Measurements from ENCODE around the gene TRIM27.
"Not testable (repeated sequence)": the region's sequence is repeated elsewhere in the genome, so short reads cannot be mapped to it uniquely, and the experiment has no call there.

The TRIM27 gene

DNA sequence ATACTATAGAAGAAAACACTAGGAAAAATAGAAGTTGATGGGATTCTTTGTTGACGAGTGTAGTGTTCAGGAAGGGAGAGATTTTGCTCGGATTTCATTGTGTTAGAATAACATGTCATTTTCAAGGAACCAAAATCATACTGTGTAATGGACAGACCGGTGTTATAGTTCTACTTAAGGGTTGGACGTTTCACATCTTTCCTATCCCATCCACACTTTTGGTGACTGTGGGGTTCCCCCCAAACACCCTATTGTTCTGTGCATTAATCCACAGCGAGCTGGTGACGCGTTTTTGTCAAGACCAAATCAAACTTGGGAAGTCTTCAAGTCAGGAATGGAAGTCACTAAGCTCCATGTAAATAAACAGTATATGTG lies 43.3 kb downstream of the TRIM27 start:
- Histone ChIP-seq H3K9me3 (ENCODE audit: control insufficient read depth in 2 of 2, low read length in 2 of 2) (no peaks in the 10 kb centered on the region), H3K36me3 (ENCODE audit: control insufficient read depth in 2 of 2, insufficient read depth in 2 of 2, low read length in 2 of 2) (no peaks in the 10 kb centered on the region), H3K9ac (ENCODE audit: low read depth in 1 of 2, low read length in 2 of 2) (no peak overlapping the region), H3K4me3 (ENCODE audit: low read length in 2 of 2) (peak overlapping the region; percentile 51 to 85), H3K27ac (ENCODE audit: low read depth in 2 of 2, low read length in 2 of 2) (no peak overlapping the region), H3K4me1 (ENCODE audit: control insufficient read depth in 2 of 2, insufficient read depth in 2 of 2, low read length in 2 of 2) (no peaks in the 10 kb centered on the region), H3K27me3 (ENCODE audit: control insufficient read depth in 2 of 2, insufficient read depth in 2 of 2, low read length in 2 of 2) (peaks cover 0 to 2% of the 10 kb centered on the region in 2 donors)

DNA sequence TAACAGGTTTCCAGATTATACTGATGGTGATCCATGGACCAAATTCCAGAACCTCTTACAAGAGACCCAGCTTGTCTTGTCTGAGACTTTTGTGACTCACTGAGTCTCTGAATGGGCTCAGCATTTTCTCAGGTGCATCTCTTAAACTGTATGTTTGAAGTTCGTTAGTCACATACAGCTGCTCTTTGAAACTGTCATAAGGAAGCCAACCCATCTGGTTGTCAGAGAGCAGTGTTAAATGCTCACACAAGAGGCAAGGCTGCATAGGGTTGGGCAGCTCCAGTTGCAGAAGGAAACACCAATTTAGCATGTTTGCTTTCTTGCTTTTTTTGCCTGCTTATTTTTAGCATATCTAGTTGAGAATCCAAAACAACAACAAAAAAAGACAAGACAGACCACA lies 47.1 kb downstream of the TRIM27 start:
- Histone ChIP-seq H3K36me3 (ENCODE audit: control insufficient read depth in 2 of 2, insufficient read depth in 2 of 2, low read length in 2 of 2) (no peaks in the 10 kb centered on the region), H3K27me3 (ENCODE audit: control insufficient read depth in 2 of 2, insufficient read depth in 2 of 2, low read length in 2 of 2) (peaks cover 0 to 2% of the 10 kb centered on the region in 2 donors), H3K4me3 (ENCODE audit: low read length in 2 of 2) (no peak overlapping the region), H3K27ac (ENCODE audit: low read depth in 2 of 2, low read length in 2 of 2) (no peak overlapping the region), H3K9ac (ENCODE audit: low read depth in 1 of 2, low read length in 2 of 2) (no peak overlapping the region), H3K9me3 (ENCODE audit: control insufficient read depth in 2 of 2, low read length in 2 of 2) (no peaks in the 10 kb centered on the region), H3K4me1 (ENCODE audit: control insufficient read depth in 2 of 2, insufficient read depth in 2 of 2, low read length in 2 of 2) (no peaks in the 10 kb centered on the region)

GRCh38 chr6:28875191-28875747 lies 48.5 kb downstream of the TRIM27 start:
- peaks cover 0 to 2% of the 10 kb centered on the region in 2 donors for H3K27me3 ChIP-seq (ENCODE audit: control insufficient read depth in 2 of 2, insufficient read depth in 2 of 2, low read length in 2 of 2)
- H3K4me1 ChIP-seq (ENCODE audit: control insufficient read depth in 2 of 2, insufficient read depth in 2 of 2, low read length in 2 of 2): no peaks in the 10 kb centered on the region
- no peaks in the 10 kb centered on the region for H3K9me3 ChIP-seq (ENCODE audit: control insufficient read depth in 2 of 2, low read length in 2 of 2)
- no peak overlapping the region for H3K27ac ChIP-seq (ENCODE audit: low read depth in 2 of 2, low read length in 2 of 2)
- H3K4me3 ChIP-seq (ENCODE audit: low read length in 2 of 2): no peak overlapping the region
- no peak overlapping the region for H3K9ac ChIP-seq (ENCODE audit: low read depth in 1 of 2, low read length in 2 of 2)
- no peaks in the 10 kb centered on the region for H3K36me3 ChIP-seq (ENCODE audit: control insufficient read depth in 2 of 2, insufficient read depth in 2 of 2, low read length in 2 of 2)

DNA sequence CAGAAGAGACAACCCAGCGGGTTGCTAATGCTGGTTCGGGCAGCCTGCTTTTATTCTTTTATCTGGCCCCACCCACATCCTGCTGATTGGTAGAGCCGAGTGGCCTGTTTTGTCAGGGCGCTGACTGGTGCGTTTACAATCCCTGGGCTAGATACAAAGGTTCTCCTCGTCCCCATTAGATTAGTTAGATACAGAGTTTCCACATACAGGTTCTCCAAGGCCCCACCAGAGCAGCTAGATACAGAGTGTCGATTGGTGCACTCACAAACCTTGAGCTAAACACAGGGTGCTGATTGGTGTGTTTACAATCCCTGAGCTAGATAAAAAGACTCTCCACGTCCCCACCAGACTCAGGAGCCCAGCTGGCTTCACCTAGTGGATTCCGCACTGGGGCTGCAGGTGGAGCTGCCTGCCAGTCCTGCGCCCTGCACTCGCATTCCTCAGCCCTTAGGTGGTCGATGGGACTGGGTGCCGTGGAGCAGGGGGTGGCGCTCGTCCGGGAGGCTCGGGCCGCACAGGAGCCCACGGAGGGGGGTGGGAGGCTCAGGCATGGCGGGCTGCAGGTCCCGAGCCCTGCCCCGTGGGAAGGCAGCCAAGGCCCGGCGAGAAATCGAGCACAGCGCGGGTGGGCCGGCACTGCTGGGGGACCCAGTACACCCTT lies 51.5 kb downstream of the TRIM27 start:
- not testable (repeated sequence) for H3K4me1 ChIP-seq (ENCODE audit: control insufficient read depth in 2 of 2, insufficient read depth in 2 of 2, low read length in 2 of 2); H3K27ac ChIP-seq (ENCODE audit: low read depth in 2 of 2, low read length in 2 of 2); H3K9ac ChIP-seq (ENCODE audit: low read depth in 1 of 2, low read length in 2 of 2); H3K4me3 ChIP-seq (ENCODE audit: low read length in 2 of 2); H3K36me3 ChIP-seq (ENCODE audit: control insufficient read depth in 2 of 2, insufficient read depth in 2 of 2, low read length in 2 of 2); H3K27me3 ChIP-seq (ENCODE audit: control insufficient read depth in 2 of 2, insufficient read depth in 2 of 2, low read length in 2 of 2); H3K9me3 ChIP-seq (ENCODE audit: control insufficient read depth in 2 of 2, low read length in 2 of 2)

DNA sequence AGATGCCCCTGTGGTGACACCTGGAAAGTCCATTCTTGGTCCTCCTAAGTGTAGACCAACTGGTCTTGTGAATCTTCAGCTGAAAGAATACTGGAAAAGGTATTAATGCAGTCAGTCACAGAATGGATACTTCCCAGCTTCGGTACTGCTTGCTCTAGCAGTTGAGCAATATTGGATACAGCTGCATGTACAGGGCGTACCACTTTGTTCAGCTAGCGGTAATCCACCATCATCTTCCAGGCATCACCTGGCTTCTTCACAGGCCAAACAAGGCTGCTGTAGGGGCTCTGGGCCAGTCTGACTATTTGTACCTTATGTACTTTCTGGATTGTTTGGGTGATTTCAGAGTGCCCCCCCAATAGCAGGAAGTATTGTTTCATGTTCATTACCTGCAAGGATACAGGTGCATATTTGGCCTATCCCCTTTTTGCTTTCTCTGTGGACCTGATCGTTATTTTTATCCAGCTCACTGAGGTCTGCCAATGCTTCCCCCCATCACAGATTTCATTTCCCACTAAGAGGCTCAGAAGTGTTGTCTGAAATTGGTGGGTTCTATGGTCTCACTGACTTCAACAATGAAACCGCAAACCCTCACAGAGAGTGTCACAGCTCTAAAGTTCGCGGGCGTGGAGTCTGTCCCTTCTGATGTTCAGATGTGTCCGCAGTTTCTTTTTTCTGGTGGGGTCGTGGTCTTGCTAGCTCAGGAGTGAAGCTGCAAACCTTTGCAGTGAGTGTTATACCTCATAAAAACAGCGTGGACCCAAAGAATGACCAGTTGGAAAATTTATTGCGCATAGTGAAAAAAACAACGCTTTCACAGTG lies 52.2 kb downstream of the TRIM27 start:
- no peaks in the 10 kb centered on the region for H3K9me3 ChIP-seq (ENCODE audit: control insufficient read depth in 2 of 2, low read length in 2 of 2)
- H3K9ac ChIP-seq (ENCODE audit: low read depth in 1 of 2, low read length in 2 of 2): no peak overlapping the region
- H3K27me3 ChIP-seq (ENCODE audit: control insufficient read depth in 2 of 2, insufficient read depth in 2 of 2, low read length in 2 of 2): peaks cover 0 to 2% of the 10 kb centered on the region in 2 donors
- H3K4me3 ChIP-seq (ENCODE audit: low read length in 2 of 2): no peak overlapping the region
- peaks cover 0 to 3% of the 10 kb centered on the region in 2 donors for H3K4me1 ChIP-seq (ENCODE audit: control insufficient read depth in 2 of 2, insufficient read depth in 2 of 2, low read length in 2 of 2)
- H3K36me3 ChIP-seq (ENCODE audit: control insufficient read depth in 2 of 2, insufficient read depth in 2 of 2, low read length in 2 of 2): no peaks in the 10 kb centered on the region
- H3K27ac ChIP-seq (ENCODE audit: low read depth in 2 of 2, low read length in 2 of 2): no peak overlapping the region

- Histone ChIP-seq H3K9ac (ENCODE audit: low read depth in 1 of 2, low read length in 2 of 2) (no peak overlapping the region), H3K27me3 (ENCODE audit: control insufficient read depth in 2 of 2, insufficient read depth in 2 of 2, low read length in 2 of 2) (no peaks in the 10 kb centered on the region), H3K4me3 (ENCODE audit: low read length in 2 of 2) (no peak overlapping the region), H3K4me1 (ENCODE audit: control insufficient read depth in 2 of 2, insufficient read depth in 2 of 2, low read length in 2 of 2) (peaks cover 7 to 8% of the 10 kb centered on the region in 2 donors), H3K27ac (ENCODE audit: low read depth in 2 of 2, low read length in 2 of 2) (no peak overlapping the region), H3K9me3 (ENCODE audit: control insufficient read depth in 2 of 2, low read length in 2 of 2) (peaks cover 0 to 2% of the 10 kb centered on the region in 2 donors), H3K36me3 (ENCODE audit: control insufficient read depth in 2 of 2, insufficient read depth in 2 of 2, low read length in 2 of 2) (no peaks in the 10 kb centered on the region)
Observed at GRCh38 chr6:28868873-28869272, 54.9 kb downstream of the TRIM27 start.

DNA sequence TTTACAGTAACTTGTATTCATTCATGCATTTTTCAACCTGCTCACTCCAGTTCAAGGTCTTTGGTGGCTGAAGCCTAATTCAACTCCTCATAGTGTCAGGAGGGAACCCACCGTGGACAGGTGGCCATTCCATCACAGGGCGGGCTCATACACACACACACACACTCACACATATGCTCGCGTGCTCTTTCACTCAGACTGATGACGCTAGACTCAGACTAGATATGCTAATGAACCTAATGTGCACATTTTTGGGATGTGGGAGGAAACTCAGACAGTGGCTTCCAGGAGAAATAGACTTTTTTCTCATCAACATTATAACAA lies 56.7 kb downstream of the TRIM27 start:
- Histone ChIP-seq H3K27me3 (ENCODE audit: control insufficient read depth in 2 of 2, insufficient read depth in 2 of 2, low read length in 2 of 2) (no peaks in the 10 kb centered on the region), H3K36me3 (ENCODE audit: control insufficient read depth in 2 of 2, insufficient read depth in 2 of 2, low read length in 2 of 2) (no peaks in the 10 kb centered on the region), H3K4me3 (ENCODE audit: low read length in 2 of 2) (peak overlapping the region; percentile 71 to 74), H3K9me3 (ENCODE audit: control insufficient read depth in 2 of 2, low read length in 2 of 2) (peaks cover 0 to 2% of the 10 kb centered on the region in 2 donors), H3K4me1 (ENCODE audit: control insufficient read depth in 2 of 2, insufficient read depth in 2 of 2, low read length in 2 of 2) (peaks cover 7 to 8% of the 10 kb centered on the region in 2 donors), H3K9ac (ENCODE audit: low read depth in 1 of 2, low read length in 2 of 2) (peak overlapping the region; percentile 77 to 86), H3K27ac (ENCODE audit: low read depth in 2 of 2, low read length in 2 of 2) (peak overlapping the region; percentile 90 to 92)

DNA sequence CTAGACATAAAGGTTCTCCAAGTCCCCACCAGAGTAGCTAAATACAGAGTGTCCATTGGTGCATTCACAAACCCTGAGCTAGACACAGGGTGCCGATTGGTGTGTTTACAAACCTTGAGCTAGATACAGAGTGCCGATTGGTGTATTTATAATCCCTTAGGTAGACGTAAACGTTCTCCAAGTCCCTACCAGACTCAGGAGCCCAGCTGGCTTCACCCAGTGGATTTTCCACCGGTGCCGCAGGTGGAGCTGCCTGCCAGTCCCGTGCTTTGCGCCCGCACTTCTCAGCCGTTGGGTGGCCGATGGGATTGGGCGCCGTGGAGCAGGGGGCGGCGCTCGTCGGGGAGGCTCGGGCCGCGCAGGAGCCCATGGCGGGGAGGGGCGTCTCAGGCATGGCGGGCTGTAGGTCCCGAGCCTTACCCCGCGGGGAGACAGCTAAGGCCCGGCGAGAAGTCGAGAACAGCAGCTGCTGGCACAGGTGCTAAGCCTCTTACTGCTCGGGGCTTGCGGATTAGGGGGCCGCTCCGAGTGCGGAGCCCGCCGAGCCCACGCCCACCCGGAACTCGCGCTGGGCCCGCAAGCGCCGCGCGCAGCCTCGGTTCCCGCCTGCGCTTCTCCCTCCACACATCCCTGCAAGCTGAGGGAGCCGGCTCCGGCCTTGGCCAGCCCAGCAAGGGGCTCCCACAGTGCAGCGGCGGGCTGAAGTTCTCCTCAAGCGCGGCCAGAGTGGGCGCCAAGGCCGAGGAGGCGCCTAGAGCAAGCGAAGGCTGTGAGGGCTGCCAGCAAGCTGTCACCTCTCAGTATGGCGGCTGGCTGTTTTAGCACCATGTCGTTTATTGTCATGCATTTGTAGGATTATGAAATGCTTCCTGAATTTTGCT lies 57.3 kb downstream of the TRIM27 start:
- Histone ChIP-seq H3K9ac (ENCODE audit: low read depth in 1 of 2, low read length in 2 of 2) (peak overlapping the region; percentile 77 to 86), H3K4me3 (ENCODE audit: low read length in 2 of 2) (peak overlapping the region; percentile 71 to 74), H3K27ac (ENCODE audit: low read depth in 2 of 2, low read length in 2 of 2) (peak overlapping the region; percentile 90 to 92)
- not testable (repeated sequence) for H3K4me1 ChIP-seq (ENCODE audit: control insufficient read depth in 2 of 2, insufficient read depth in 2 of 2, low read length in 2 of 2); H3K36me3 ChIP-seq (ENCODE audit: control insufficient read depth in 2 of 2, insufficient read depth in 2 of 2, low read length in 2 of 2); H3K27me3 ChIP-seq (ENCODE audit: control insufficient read depth in 2 of 2, insufficient read depth in 2 of 2, low read length in 2 of 2); H3K9me3 ChIP-seq (ENCODE audit: control insufficient read depth in 2 of 2, low read length in 2 of 2)

- peak overlapping the region; percentile 6 to 74 for H3K4me3 ChIP-seq (ENCODE audit: low read length in 2 of 2)
- H3K4me1 ChIP-seq (ENCODE audit: control insufficient read depth in 2 of 2, insufficient read depth in 2 of 2, low read length in 2 of 2): peaks cover 7 to 8% of the 10 kb centered on the region in 2 donors
- no peaks in the 10 kb centered on the region for H3K36me3 ChIP-seq (ENCODE audit: control insufficient read depth in 2 of 2, insufficient read depth in 2 of 2, low read length in 2 of 2)
- H3K9ac ChIP-seq (ENCODE audit: low read depth in 1 of 2, low read length in 2 of 2): no peak overlapping the region
- peak overlapping the region in 1 of 2 donors; percentile 92 for H3K27ac ChIP-seq (ENCODE audit: low read depth in 2 of 2, low read length in 2 of 2)
- H3K9me3 ChIP-seq (ENCODE audit: control insufficient read depth in 2 of 2, low read length in 2 of 2): peaks cover 0 to 2% of the 10 kb centered on the region in 2 donors
- no peaks in the 10 kb centered on the region for H3K27me3 ChIP-seq (ENCODE audit: control insufficient read depth in 2 of 2, insufficient read depth in 2 of 2, low read length in 2 of 2)
Observed at GRCh38 chr6:28865401-28866204, 58.2 kb downstream of the TRIM27 start.
